ENCODE data around the gene ALDH3B2. TPM values are rescaled to one million over a fixed set of nuclear protein-coding genes. Genes with fewer than 3 reads are reported as not detected.
"Not testable (repeated sequence)": the region's sequence is repeated elsewhere in the genome, so short reads cannot be mapped to it uniquely, and the experiment has no call there.

ALDH3B2 gene
- total RNA-seq, 1 experiment from 2014 or later: not detected

- Mint-ChIP-seq H3K27me3 (ENCODE audit: low read depth) (peaks cover 12% of the 10 kb centered on the region), H3K27ac (peak overlapping the region in 2 of 3 experiments; percentile 14 to 97; a peak in 3 of 7 replicates), H3K4me3 (0 out of 5 replicates have a peak overlapping the region, but pooled peaks of 1 of the 2 experiments have one; percentile 62), H3K4me1 (peaks cover 42 to 54% of the 10 kb centered on the region in 2 experiments), H3K9me3 (peaks cover 0 to 6% of the 10 kb centered on the region in 2 experiments; a peak in 3 of 5 replicates), H3K36me3 (ENCODE audit: insufficient read depth in 1 of 3, low read depth in 3 of 3) (peaks cover 20 to 34% (median 31%) of the 10 kb centered on the region in 3 experiments)
- Histone ChIP-seq H2AK5ac (ENCODE audit: insufficient read length, low read length) (no peak overlapping the region), H3K23ac (ENCODE audit: insufficient read length, low read depth, low read length) (no peak overlapping the region), H2BK120ac (ENCODE audit: low read depth, low read length, poor library complexity, severe bottlenecking) (no peak overlapping the region), H3K9me3 (ENCODE audit: control insufficient read depth, low read depth, low read length) (no peaks in the 10 kb centered on the region), H3K4ac (ENCODE audit: low read depth, low read length) (no peak overlapping the region), H3K4me2 (ENCODE audit: insufficient read depth, insufficient read length, low read length) (no peak overlapping the region), H3K79me1 (ENCODE audit: insufficient read depth, low read depth, low read length, poor library complexity, severe bottlenecking) (no peaks in the 10 kb centered on the region), H2AFZ (ENCODE audit: low read length) (no peak overlapping the region), H3K23me2 (ENCODE audit: insufficient read length, low read depth, low read length, poor library complexity, severe bottlenecking) (no peaks in the 10 kb centered on the region), H3K27ac (ENCODE audit: insufficient read length, low read depth, low read length) (no peak overlapping the region), H3K9ac (ENCODE audit: extremely low read depth, insufficient read length, low read length) (no peak overlapping the region), H2BK5ac (ENCODE audit: insufficient read length, low read length) (no peak overlapping the region), H4K20me1 (ENCODE audit: control insufficient read depth, insufficient read depth, insufficient read length) (no peaks in the 10 kb centered on the region), H2BK12ac (ENCODE audit: insufficient read length, low read depth, low read length) (no peak overlapping the region), H3K14ac (ENCODE audit: insufficient read depth, low read length) (no peak overlapping the region), H3K27me3 (ENCODE audit: insufficient read depth, low read length) (no peaks in the 10 kb centered on the region), H3K18ac (ENCODE audit: insufficient read length, low read depth, low read length) (no peak overlapping the region), H2BK20ac (ENCODE audit: low read depth, low read length, poor library complexity, severe bottlenecking) (no peak overlapping the region), H4K8ac (replicated peaks; ENCODE audit: insufficient read length, low read depth, low read length) (peak overlapping the region; percentile 6), H3T11ph (ENCODE audit: low read length) (no peak overlapping the region), H2BK15ac (ENCODE audit: low read depth, low read length) (no peak overlapping the region), H3K79me2 (ENCODE audit: insufficient read depth, low read length) (no peaks in the 10 kb centered on the region), H4K91ac (ENCODE audit: insufficient read length, low read depth, low read length) (no peak overlapping the region), H3K56ac (ENCODE audit: insufficient read length, low read depth, low read length) (no peak overlapping the region), H3K4me1 (ENCODE audit: insufficient read depth, low read length) (no peaks in the 10 kb centered on the region; the same call in 1 of the 2 replicates), H4K5ac (ENCODE audit: insufficient read length, low read depth, low read length) (no peak overlapping the region)
- TF ChIP-seq CTCF (conservative IDR thresholded peaks at IDR 0.05): no peak
- peak; percentile 68 for DNase-seq
- no CpG with 5 or more reads among the region's 10 CpGs for WGBS (ENCODE audit: extremely low coverage, insufficient read length, low lambda C conversion rate)
These were observed 47.5 kb downstream of the ALDH3B2 start for GRCh38 chr11:67626970-67627369.

GRCh38 chr11:67626131-67626833 lies 48.1 kb downstream of the ALDH3B2 start:
- Mint-ChIP-seq H3K36me3 (ENCODE audit: insufficient read depth in 1 of 3, low read depth in 3 of 3) (peaks cover 20 to 37% (median 31%) of the 10 kb centered on the region in 3 experiments), H3K4me3 (peak overlapping the region in 1 of 2 experiments; percentile 62; a peak in 1 of 5 replicates), H3K27ac (peak overlapping the region in 2 of 3 experiments; percentile 14 to 97; a peak in 3 of 7 replicates), H3K27me3 (ENCODE audit: low read depth) (peaks cover 11% of the 10 kb centered on the region), H3K4me1 (peaks cover 45 to 57% of the 10 kb centered on the region in 2 experiments)
- H3K4me1 ChIP-seq (ENCODE audit: insufficient read depth, low read length); H4K91ac ChIP-seq (ENCODE audit: insufficient read length, low read depth, low read length); H3K27ac ChIP-seq (ENCODE audit: insufficient read length, low read depth, low read length); H2BK15ac ChIP-seq (ENCODE audit: low read depth, low read length); H3T11ph ChIP-seq (ENCODE audit: low read length); H3K18ac ChIP-seq (ENCODE audit: insufficient read length, low read depth, low read length); H2BK20ac ChIP-seq (ENCODE audit: low read depth, low read length, poor library complexity, severe bottlenecking); H3K23ac ChIP-seq (ENCODE audit: insufficient read length, low read depth, low read length); H3K4me2 ChIP-seq (ENCODE audit: insufficient read depth, insufficient read length, low read length); H2AFZ ChIP-seq (ENCODE audit: low read length); H3K79me1 ChIP-seq (ENCODE audit: insufficient read depth, low read depth, low read length, poor library complexity, severe bottlenecking); H3K23me2 ChIP-seq (ENCODE audit: insufficient read length, low read depth, low read length, poor library complexity, severe bottlenecking); H3K9me3 ChIP-seq (ENCODE audit: control insufficient read depth, low read depth, low read length); H3K9me3 Mint-ChIP-seq; H2AK5ac ChIP-seq (ENCODE audit: insufficient read length, low read length); H2BK5ac ChIP-seq (ENCODE audit: insufficient read length, low read length); H4K5ac ChIP-seq (ENCODE audit: insufficient read length, low read depth, low read length); H3K56ac ChIP-seq (ENCODE audit: insufficient read length, low read depth, low read length); H4K8ac ChIP-seq (replicated peaks; ENCODE audit: insufficient read length, low read depth, low read length); H2BK120ac ChIP-seq (ENCODE audit: low read depth, low read length, poor library complexity, severe bottlenecking); H4K20me1 ChIP-seq (ENCODE audit: control insufficient read depth, insufficient read depth, insufficient read length); H3K27me3 ChIP-seq (ENCODE audit: insufficient read depth, low read length); H2BK12ac ChIP-seq (ENCODE audit: insufficient read length, low read depth, low read length); H3K79me2 ChIP-seq (ENCODE audit: insufficient read depth, low read length); H3K9ac ChIP-seq (ENCODE audit: extremely low read depth, insufficient read length, low read length); H3K4ac ChIP-seq (ENCODE audit: low read depth, low read length); H3K14ac ChIP-seq (ENCODE audit: insufficient read depth, low read length): not testable (repeated sequence)
- peak; percentile 81 for DNase-seq
- WGBS (ENCODE audit: extremely low coverage, insufficient read length, low lambda C conversion rate): no CpG with 5 or more reads among the region's 10 CpGs
